HG02610 (cell line): ENCODE measurements around the gene MAPKAPK2.
"Not testable (repeated sequence)": the region's sequence is repeated elsewhere in the genome, so short reads cannot be mapped to it uniquely, and the experiment has no call there.

Experiments used
- ATAC-seq: cut with Tn5 transposase; IDR thresholded peaks from one replicate; pipeline ENCODE4 v1.9.1; 2021; ENCODE audit warnings: mild to moderate bottlenecking, moderate library complexity; ENCODE audit not compliant: unreplicated experiment

The MAPKAPK2 gene

GRCh38 chr1:206684478-206685333 lies at the start of gene MAPKAPK2:
MAPKAPK2 (plus strand) TSS chr1:206684905; CDS start chr1:206685230, 325 bp downstream.
- ATAC-seq = peak; percentile 26

- peak; percentile 89 for ATAC-seq
These were observed 49.4 kb upstream of the MAPKAPK2 start, which contains the start of gene DYRK3 for GRCh38 chr1:206635080-206635977. DYRK3 (plus strand) TSS chr1:206635536; CDS start chr1:206635704, 168 bp downstream.

GRCh38 chr1:206635978-206636345 lies 48.7 kb upstream of the MAPKAPK2 start:
- no peak for ATAC-seq

- ATAC-seq = no peak
These were observed 48.0 kb upstream of the MAPKAPK2 start for GRCh38 chr1:206636671-206637070.

GRCh38 chr1:206637605-206638004 lies 47.1 kb upstream of the MAPKAPK2 start:
- ATAC-seq = no peak

GRCh38 chr1:206642074-206642473 lies 42.6 kb upstream of the MAPKAPK2 start:
- not testable (repeated sequence) for ATAC-seq

GRCh38 chr1:206643118-206643698 lies 41.5 kb upstream of the MAPKAPK2 start:
- peak; percentile 39 for ATAC-seq

GRCh38 chr1:206646504-206646903 lies 38.2 kb upstream of the MAPKAPK2 start:
- ATAC-seq = no peak

GRCh38 chr1:206647224-206647623 lies 37.5 kb upstream of the MAPKAPK2 start:
- no peak for ATAC-seq

GRCh38 chr1:206649261-206649921 lies 35.3 kb upstream of the MAPKAPK2 start:
- ATAC-seq = no peak

- ATAC-seq = no peak
These were observed 33.7 kb upstream of the MAPKAPK2 start for GRCh38 chr1:206651014-206651413.

- no peak for ATAC-seq
These were observed 32.5 kb upstream of the MAPKAPK2 start for GRCh38 chr1:206651958-206652890.

GRCh38 chr1:206653715-206654459 lies 30.8 kb upstream of the MAPKAPK2 start:
- no peak for ATAC-seq

- ATAC-seq = no peak
These were observed 29.9 kb upstream of the MAPKAPK2 start for GRCh38 chr1:206654828-206655227.

- no peak for ATAC-seq
These were observed 29.2 kb upstream of the MAPKAPK2 start for GRCh38 chr1:206655471-206655882.

GRCh38 chr1:206656936-206657335 lies 27.8 kb upstream of the MAPKAPK2 start:
- ATAC-seq = no peak

GRCh38 chr1:206657751-206658150 lies 27.0 kb upstream of the MAPKAPK2 start:
- ATAC-seq = no peak

- ATAC-seq = peak; percentile 58
These were observed 26.3 kb upstream of the MAPKAPK2 start for GRCh38 chr1:206658264-206658980.
